ENCODE results near the gene CHMP2B.

Gene CHMP2B

DNA sequence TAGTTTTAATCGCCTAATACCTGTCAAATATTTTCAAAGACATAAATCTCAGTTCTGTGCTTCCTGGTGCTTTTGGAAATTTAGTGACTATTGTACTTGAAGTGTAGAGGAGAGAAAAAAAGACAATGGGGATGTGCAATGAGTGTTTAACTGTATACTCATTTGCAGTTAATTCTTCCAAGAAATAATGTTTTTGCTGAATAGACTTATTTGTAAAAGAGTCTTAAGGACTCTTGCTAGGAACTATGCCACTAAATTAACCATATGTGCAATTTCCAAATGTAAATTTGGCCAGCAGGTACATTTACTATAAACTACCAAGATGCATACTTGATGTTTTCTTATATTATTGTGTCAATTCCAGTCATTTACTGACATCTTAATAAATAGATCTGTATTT, 2.0 kb downstream of the CHMP2B start:
- no peaks in the 10 kb centered on the region for H3K27me3 ChIP-seq (ENCODE audit: insufficient read depth, poor library complexity, severe bottlenecking)
- TF ChIP-seq REST (IDR thresholded peaks at IDR 0.05; ENCODE audit: insufficient replicate concordance, low read depth) (no peak), POLR2AphosphoS5 (IDR thresholded peaks at IDR 0.05; ENCODE audit: low read depth) (no peak), SPI1 (IDR thresholded peaks at IDR 0.05; ENCODE audit: borderline replicate concordance, low read depth) (no peak), GABPA (IDR thresholded peaks at IDR 0.05; ENCODE audit: low read depth) (no peak)
- TF ChIP-seq, protein P1, sequence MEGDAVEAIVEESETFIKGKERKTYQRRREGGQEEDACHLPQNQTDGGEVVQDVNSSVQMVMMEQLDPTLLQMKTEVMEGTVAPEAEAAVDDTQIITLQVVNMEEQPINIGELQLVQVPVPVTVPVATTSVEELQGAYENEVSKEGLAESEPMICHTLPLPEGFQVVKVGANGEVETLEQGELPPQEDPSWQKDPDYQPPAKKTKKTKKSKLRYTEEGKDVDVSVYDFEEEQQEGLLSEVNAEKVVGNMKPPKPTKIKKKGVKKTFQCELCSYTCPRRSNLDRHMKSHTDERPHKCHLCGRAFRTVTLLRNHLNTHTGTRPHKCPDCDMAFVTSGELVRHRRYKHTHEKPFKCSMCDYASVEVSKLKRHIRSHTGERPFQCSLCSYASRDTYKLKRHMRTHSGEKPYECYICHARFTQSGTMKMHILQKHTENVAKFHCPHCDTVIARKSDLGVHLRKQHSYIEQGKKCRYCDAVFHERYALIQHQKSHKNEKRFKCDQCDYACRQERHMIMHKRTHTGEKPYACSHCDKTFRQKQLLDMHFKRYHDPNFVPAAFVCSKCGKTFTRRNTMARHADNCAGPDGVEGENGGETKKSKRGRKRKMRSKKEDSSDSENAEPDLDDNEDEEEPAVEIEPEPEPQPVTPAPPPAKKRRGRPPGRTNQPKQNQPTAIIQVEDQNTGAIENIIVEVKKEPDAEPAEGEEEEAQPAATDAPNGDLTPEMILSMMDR (IDR thresholded peaks at IDR 0.05; ENCODE audit: insufficient read depth, low read length), result no peak
- H3K4me3 ChIP-seq (replicated peaks; ENCODE audit: insufficient read depth, low read length), result no peak overlapping the region
- no peak for DNase-seq (ENCODE audit: low read depth in 1 of 2, low spot score in 1 of 2)
- H3K27ac ChIP-seq (replicated peaks), result no peak overlapping the region

- Histone ChIP-seq H3K4me3 (replicated peaks; ENCODE audit: insufficient read depth, low read length) (no peak overlapping the region), H3K27ac (replicated peaks) (no peak overlapping the region), H3K27me3 (ENCODE audit: insufficient read depth, poor library complexity, severe bottlenecking) (no peaks in the 10 kb centered on the region)
- DNase-seq (ENCODE audit: low read depth in 1 of 2, low spot score in 1 of 2), result no peak
- no peak for TF ChIP-seq POLR2AphosphoS5 (IDR thresholded peaks at IDR 0.05; ENCODE audit: low read depth)
- TF ChIP-seq, protein P1 (IDR thresholded peaks at IDR 0.05; ENCODE audit: insufficient read depth, low read length), result no peak
- no peak for TF ChIP-seq SPI1 (IDR thresholded peaks at IDR 0.05; ENCODE audit: borderline replicate concordance, low read depth)
- no peak for TF ChIP-seq REST (IDR thresholded peaks at IDR 0.05; ENCODE audit: insufficient replicate concordance, low read depth)
- no peak for TF ChIP-seq GABPA (IDR thresholded peaks at IDR 0.05; ENCODE audit: low read depth)
Measured at GRCh38 chr3:87233805-87234204, 6.7 kb downstream of the CHMP2B start.

DNA sequence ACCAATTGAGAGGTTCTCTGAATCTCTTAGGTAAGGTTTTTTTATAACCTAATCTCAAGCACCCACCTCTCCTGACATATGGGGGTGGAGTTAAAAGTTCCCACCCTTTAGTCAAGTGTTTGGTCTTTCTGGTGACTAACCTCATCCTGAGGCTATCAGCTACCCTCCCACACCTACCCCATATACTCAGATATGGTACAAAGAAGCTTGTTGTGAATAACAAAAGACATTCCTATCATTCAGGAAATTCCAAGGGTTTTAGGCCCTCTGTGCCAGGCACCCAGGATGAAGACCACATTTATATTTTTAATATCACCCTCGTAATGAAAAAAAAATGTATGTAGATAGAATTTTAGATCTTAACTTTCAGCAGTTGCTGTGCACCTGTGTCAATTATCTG, 9.0 kb downstream of the CHMP2B start:
- no peak for DNase-seq (ENCODE audit: low read depth in 1 of 2, low spot score in 1 of 2)
- Histone ChIP-seq H3K27me3 (ENCODE audit: insufficient read depth, poor library complexity, severe bottlenecking) (no peaks in the 10 kb centered on the region), H3K4me3 (replicated peaks; ENCODE audit: insufficient read depth, low read length) (no peak overlapping the region), H3K27ac (replicated peaks) (no peak overlapping the region)
- TF ChIP-seq POLR2AphosphoS5 (IDR thresholded peaks at IDR 0.05; ENCODE audit: low read depth) (no peak), SPI1 (IDR thresholded peaks at IDR 0.05; ENCODE audit: borderline replicate concordance, low read depth) (no peak), GABPA (IDR thresholded peaks at IDR 0.05; ENCODE audit: low read depth) (no peak), REST (IDR thresholded peaks at IDR 0.05; ENCODE audit: insufficient replicate concordance, low read depth) (no peak)
- TF ChIP-seq, protein P1 (IDR thresholded peaks at IDR 0.05; ENCODE audit: insufficient read depth, low read length), result no peak

All from HL-60 (cell line).